GM19463 (cell line): Measurements from ENCODE around the gene TLE3.

ENCODE experiments used
- ATAC-seq: cut with Tn5 transposase; IDR thresholded peaks from one replicate; pipeline ENCODE4 v1.9.1; 2021; ENCODE audit warnings: mild to moderate bottlenecking, moderate library complexity; ENCODE audit not compliant: unreplicated experiment

The TLE3 gene

DNA sequence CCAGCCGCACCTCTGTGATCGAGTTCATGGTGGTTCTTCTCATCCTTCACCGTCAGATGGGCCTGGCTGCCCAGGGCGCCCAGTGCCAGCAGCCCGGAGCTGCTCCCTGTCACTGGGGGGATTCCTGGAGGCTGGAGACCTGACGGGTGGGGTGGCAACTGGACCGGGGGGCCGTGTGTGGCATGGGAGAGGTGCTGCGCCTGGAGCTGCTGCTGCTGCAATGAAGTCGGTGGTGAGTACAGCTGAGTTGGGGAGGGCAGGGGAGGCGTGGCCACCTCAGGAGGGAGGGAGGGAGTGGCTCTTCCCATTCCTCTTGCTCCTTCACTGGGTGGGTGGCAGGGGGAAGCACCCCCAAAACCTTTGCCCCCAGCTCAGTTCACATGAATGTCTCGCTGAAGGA is 31.7 kb downstream of the TLE3 start:
- no peak for ATAC-seq

- ATAC-seq, result no peak
These were observed 32.6 kb downstream of the TLE3 start for GRCh38 chr15:70065006-70065722.

DNA sequence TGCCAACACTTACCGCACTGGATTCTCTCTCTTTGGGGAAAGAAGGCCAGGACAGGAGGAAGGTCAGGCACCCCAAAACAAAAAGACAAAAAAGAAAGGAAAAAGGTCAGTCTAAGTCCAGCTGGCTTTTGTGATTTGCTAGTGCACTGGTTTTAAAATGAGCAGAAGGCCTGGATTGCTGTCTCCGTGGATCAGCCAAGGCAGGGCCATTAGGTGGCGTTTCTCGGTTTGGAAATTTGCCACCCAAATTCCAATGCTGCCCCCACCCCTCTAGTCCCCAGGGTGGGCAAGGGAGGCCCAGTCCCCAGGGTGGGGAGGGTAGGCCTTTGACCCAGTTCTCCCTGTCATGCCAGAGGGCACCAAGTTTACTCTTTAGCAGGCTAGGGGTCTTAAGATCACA is 33.3 kb downstream of the TLE3 start:
- ATAC-seq, result no peak

DNA sequence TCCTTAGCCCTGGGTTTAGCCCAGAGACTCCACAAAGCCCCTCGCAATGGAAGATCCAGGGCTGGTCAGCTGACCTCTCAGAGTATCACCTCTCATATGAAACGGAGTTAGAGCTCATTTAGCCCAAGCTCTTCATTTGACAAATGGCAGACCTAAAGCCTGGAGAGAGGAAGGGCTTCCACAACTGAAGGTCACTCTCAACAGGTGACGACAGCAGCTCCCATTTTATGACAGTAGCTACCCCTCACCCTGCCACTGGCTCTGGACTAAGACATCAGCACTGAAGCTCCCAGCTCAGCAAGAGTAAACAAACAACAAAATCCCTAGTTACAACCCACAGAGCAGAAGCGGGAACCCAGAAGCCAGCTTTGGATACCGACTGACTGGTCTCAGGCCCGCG is 33.7 kb downstream of the TLE3 start:
- no peak for ATAC-seq

DNA sequence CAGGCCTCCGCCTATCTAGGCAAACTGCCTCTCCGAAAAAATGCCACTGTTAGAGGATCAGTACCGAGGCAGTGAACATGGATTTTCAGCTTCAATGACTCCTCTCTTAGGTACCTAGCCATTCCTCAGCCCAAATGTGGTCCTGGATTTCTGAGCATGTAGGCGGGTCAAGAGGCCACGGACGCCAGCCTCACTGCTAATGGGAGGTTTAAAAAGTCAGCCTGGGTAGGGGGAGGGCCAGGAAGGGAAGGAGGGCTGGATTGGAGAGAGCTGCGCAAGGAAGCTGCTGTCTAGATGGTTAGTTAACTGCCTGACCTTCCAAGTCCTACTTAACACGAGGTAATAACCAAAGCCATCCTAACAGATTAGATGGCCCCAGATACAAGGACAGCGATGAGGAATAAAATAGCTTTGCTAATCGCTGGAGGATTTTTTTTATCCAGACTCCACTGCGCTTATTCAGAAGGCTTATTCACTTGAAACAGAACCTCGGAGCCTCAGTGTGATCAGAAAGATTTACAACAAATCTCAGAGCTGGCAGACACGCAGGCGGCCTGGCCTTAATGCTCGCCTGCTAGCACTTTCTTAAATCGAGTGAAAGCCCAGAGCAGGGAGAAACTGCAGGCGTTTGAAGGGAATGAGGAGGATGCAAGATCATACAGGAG is 34.3 kb downstream of the TLE3 start:
- no peak for ATAC-seq

- no peak for ATAC-seq
These were observed 35.3 kb downstream of the TLE3 start for GRCh38 chr15:70062321-70062956.

GRCh38 chr15:70061696-70062270 is 35.9 kb downstream of the TLE3 start:
- no peak for ATAC-seq

DNA sequence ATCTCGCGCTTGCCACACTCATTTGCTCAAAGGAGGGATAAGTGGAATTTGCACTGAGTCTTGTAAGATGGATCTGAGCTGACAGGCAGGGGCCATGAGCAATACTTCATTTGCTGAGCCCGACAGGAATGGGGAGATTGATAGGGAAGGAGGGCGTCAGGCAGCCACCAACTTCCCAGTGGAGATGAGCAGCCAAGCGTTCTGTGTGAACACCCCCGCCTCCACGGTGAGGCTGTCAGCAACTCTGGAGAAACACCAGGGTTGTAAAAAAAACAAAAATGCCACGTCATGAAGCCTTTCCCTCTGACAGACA is 36.8 kb downstream of the TLE3 start:
- no peak for ATAC-seq

DNA sequence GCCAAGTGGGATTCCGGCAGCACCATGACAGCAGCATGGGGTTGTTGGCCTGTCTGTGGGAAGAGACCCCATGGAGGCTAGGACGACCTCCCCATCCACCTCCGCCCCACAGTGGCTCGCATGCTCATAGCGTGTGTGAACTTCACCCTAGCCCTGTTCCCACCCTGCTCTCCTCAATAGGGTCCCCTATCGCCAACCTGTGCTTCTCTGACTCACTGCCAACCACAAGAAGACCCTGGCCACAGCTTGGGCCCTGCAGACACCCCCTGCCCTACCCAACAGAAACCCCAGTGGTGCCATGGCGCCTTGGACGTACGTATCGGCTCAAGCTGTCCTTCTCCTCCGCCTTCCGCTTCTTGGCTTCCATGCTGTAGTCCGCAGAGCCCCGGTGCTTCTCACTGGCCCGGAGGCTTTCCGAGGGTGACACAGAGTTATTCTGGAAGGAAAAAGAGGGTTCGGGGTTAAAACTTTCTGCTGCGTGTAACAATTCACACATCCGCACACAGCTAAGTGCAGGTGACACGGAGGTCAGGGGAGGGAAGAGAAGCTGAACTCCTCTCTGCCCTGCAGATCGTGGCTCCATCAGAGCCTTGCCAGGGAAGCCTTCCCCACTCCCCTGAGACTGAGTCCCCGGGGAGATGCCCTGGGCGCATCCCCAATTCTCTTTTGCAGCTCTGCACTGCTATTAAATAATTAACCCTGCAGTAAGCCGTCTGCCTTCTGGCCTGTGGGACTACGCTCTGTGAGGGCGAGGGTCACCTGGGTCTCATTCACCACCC is 37.3 kb downstream of the TLE3 start:
- ATAC-seq, result no peak

DNA sequence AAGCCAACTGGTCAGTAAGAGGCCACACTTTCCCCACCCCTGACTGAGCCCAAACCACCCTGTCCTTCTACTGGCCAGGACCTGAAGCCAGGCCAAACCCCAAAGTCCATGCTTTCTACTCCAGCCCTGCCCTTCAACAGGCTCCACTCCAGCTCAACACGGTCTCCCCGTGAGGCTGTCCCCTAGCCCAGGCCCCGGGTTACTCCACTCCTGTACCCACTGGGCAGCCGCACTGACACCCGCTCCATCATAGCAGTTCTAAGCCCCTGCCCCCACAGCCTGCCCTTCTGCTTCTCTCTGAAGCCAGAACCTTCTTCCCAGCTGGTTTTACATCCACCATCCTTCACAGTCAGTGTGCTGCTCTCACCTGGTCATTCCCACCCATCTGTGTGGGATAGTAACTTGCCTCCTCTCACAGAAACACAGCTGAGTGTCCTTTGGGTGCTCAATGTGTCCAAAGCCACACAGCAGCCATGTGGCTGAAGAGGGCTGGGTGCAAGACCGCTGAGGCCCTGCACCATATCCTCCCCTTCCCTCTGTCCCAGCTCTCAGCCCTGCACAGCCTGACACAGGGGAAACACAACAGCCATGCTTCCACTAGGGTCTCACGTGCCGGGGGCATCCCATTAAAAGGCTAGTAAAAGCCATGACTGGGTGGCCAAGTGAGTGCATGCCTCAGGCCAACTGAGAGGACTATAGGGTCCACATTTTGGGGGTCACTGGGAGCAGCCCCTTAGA is 38.1 kb downstream of the TLE3 start:
- no peak for ATAC-seq

DNA sequence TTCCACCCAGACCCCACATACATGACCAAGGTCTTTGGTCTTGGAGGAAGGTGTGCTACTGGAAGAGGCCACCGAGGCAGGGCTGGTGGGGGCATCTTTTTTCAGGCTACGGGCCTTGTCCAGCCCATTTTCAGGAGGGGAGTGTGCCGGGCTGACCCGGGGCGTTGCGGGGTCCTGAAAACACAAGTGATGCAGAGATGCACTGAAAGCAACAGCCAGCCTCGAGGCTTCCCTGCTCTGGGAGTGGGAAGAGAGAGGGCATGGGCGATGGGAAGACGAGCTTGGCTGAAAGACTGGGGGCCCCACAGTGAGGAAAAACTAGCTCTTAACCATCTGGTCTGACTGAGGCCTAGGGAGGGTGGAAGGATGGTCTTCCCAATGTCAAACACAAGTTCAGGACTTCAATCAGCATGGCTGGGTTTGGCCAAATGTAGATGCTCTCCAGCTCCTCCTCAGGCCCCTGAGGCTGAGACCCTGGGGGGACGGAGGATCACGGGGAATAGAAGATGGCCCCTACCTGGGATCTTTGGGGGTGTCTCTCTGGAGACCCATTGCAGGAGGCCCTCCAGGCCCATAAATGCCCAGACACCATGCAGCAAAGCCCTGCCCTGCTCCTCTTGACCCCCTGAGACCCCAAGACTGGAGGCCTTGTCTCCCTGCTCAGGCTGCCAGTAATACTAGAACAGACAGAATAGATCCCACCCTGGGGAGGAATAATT is 38.9 kb downstream of the TLE3 start:
- no peak for ATAC-seq

GRCh38 chr15:70057931-70058641 is 39.6 kb downstream of the TLE3 start:
- no peak for ATAC-seq

GRCh38 chr15:70056091-70056680 is 41.5 kb downstream of the TLE3 start:
- ATAC-seq, result no peak

GRCh38 chr15:70055601-70056051 is 42.1 kb downstream of the TLE3 start:
- ATAC-seq, result no peak

GRCh38 chr15:70054884-70055387 is 42.8 kb downstream of the TLE3 start:
- no peak for ATAC-seq

GRCh38 chr15:70054366-70054765 is 43.4 kb downstream of the TLE3 start:
- ATAC-seq, result no peak

DNA sequence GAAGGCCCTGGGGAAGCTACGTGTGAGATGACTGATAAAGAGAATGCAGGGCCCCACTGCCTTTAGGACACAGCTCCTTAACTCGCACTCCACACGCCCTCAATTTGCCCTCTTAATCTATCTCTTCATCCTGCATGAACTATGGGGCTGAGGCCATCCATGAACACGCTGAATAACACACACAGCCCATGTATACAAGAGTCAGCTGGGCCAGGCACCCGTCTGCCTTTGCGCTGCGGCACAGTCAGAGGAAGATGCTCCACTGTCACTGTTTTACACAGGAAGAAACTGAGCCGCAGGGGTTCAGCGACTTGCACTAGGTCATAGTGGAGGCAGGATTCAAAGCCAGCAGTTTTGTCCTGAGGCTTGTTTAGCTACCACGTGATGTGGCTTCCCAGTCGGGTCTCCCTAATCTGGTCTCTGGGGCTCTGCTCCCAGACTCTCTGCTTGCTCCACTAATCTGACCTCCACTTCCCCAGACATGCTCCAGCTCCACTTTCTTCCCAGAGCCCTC is 43.9 kb downstream of the TLE3 start:
- ATAC-seq, result no peak

DNA sequence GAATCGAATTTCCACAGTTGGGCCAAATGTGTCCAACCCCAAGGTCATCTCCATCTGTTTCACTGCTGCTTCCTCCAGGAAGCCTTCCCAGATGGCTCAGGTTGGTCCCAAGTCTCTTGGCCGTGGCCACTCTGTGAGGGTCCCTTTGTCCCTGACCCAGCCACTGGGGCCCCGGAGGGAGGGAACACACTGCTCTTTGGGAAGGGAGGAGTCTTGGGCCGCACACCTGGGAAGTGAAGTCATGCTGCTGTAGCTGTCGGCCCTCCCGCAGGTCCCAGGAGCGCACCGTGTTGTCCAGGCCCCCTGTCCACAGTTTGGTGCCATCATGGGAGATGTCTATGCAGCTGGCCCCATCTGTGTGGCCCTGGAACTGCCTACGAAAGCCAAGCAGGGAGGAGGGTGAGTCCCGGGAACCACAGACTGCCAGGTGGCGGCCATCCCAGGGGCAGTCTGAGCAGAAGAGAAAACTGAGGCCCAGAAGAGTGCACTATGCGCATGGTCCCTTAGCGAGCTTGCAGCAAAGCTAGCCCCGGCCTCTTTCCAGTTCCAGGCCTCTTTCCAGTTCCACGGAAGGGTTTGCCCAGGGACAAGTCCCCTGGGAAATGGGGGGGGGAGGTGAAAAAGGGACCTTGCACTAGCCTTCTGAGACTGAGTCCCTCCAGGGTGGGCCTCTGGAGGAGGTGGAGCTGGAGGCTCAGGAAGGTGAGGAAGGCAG is 44.6 kb downstream of the TLE3 start:
- no peak for ATAC-seq
